ENCODE measurements around the gene KLHDC8B.

KLHDC8B gene

GRCh38 chr3:49171775-49172500 is 540 bp downstream of the KLHDC8B start:
- H3K4me3 ChIP-seq (ENCODE audit: low read depth in 1 of 2, low read length in 2 of 2), result peak overlapping the region; percentile 77 to 87
- peaks cover 15 to 23% of the 10 kb centered on the region in 2 donors for H3K36me3 ChIP-seq (ENCODE audit: control insufficient read depth in 1 of 2, insufficient read depth in 2 of 2, low read length in 2 of 2)
- peaks cover 11 to 37% of the 10 kb centered on the region in 2 donors for H3K4me1 ChIP-seq (ENCODE audit: control insufficient read depth in 1 of 2, insufficient read depth in 2 of 2, low read length in 2 of 2)

GRCh38 chr3:49172551-49173041 is 1.2 kb downstream of the KLHDC8B start:
- Histone ChIP-seq H3K36me3 (ENCODE audit: control insufficient read depth in 1 of 2, insufficient read depth in 2 of 2, low read length in 2 of 2) (peaks cover 15 to 23% of the 10 kb centered on the region in 2 donors), H3K27me3 (ENCODE audit: low read depth, low read length) (no peaks in the 10 kb centered on the region), H3K4me3 (ENCODE audit: low read depth in 1 of 2, low read length in 2 of 2) (peak overlapping the region; percentile 77 to 87), H3K9me3 (ENCODE audit: control insufficient read depth in 1 of 2, low read length in 2 of 2) (no peaks in the 10 kb centered on the region), H3K4me1 (ENCODE audit: control insufficient read depth in 1 of 2, insufficient read depth in 2 of 2, low read length in 2 of 2) (peaks cover 10 to 36% of the 10 kb centered on the region in 2 donors), H3K27ac (ENCODE audit: low read length) (peak overlapping the region; percentile 77)

More at GRCh38 chr3:49171775-49172500, 540 bp downstream of the KLHDC8B start:
- Histone ChIP-seq H3K27ac (ENCODE audit: low read length) (peak overlapping the region; percentile 77), H3K9me3 (ENCODE audit: control insufficient read depth in 1 of 2, low read length in 2 of 2) (no peaks in the 10 kb centered on the region), H3K27me3 (ENCODE audit: low read depth, low read length) (no peaks in the 10 kb centered on the region)

- peak overlapping the region; percentile 77 for H3K27ac ChIP-seq (ENCODE audit: low read length)
- no peaks in the 10 kb centered on the region for H3K9me3 ChIP-seq (ENCODE audit: control insufficient read depth in 1 of 2, low read length in 2 of 2)
- H3K36me3 ChIP-seq (ENCODE audit: control insufficient read depth in 1 of 2, insufficient read depth in 2 of 2, low read length in 2 of 2), result peaks cover 15 to 27% of the 10 kb centered on the region in 2 donors
- no peaks in the 10 kb centered on the region for H3K27me3 ChIP-seq (ENCODE audit: low read depth, low read length)
- H3K4me3 ChIP-seq (ENCODE audit: low read depth in 1 of 2, low read length in 2 of 2), result peak overlapping the region; percentile 77 to 87
- H3K4me1 ChIP-seq (ENCODE audit: control insufficient read depth in 1 of 2, insufficient read depth in 2 of 2, low read length in 2 of 2), result peaks cover 10 to 36% of the 10 kb centered on the region in 2 donors
Measured at GRCh38 chr3:49173116-49173791, 1.9 kb downstream of the KLHDC8B start.

- no peaks in the 10 kb centered on the region for H3K27me3 ChIP-seq (ENCODE audit: low read depth, low read length)
- peaks cover 15 to 28% of the 10 kb centered on the region in 2 donors for H3K36me3 ChIP-seq (ENCODE audit: control insufficient read depth in 1 of 2, insufficient read depth in 2 of 2, low read length in 2 of 2)
- peak overlapping the region; percentile 77 to 87 for H3K4me3 ChIP-seq (ENCODE audit: low read depth in 1 of 2, low read length in 2 of 2)
- no peaks in the 10 kb centered on the region for H3K9me3 ChIP-seq (ENCODE audit: control insufficient read depth in 1 of 2, low read length in 2 of 2)
- peaks cover 10 to 36% of the 10 kb centered on the region in 2 donors for H3K4me1 ChIP-seq (ENCODE audit: control insufficient read depth in 1 of 2, insufficient read depth in 2 of 2, low read length in 2 of 2)
- peak overlapping the region; percentile 77 for H3K27ac ChIP-seq (ENCODE audit: low read length)
Measured at GRCh38 chr3:49173792-49174170, 2.4 kb downstream of the KLHDC8B start.

GRCh38 chr3:49174397-49174985 is 3.1 kb downstream of the KLHDC8B start:
- peak overlapping the region in 1 of 2 donors; percentile 87 for H3K4me3 ChIP-seq (ENCODE audit: low read depth in 1 of 2, low read length in 2 of 2)
- peak overlapping the region; percentile 77 for H3K27ac ChIP-seq (ENCODE audit: low read length)
- H3K36me3 ChIP-seq (ENCODE audit: control insufficient read depth in 1 of 2, insufficient read depth in 2 of 2, low read length in 2 of 2), result peaks cover 15 to 28% of the 10 kb centered on the region in 2 donors
- no peaks in the 10 kb centered on the region for H3K27me3 ChIP-seq (ENCODE audit: low read depth, low read length)
- no peaks in the 10 kb centered on the region for H3K9me3 ChIP-seq (ENCODE audit: control insufficient read depth in 1 of 2, low read length in 2 of 2)
- H3K4me1 ChIP-seq (ENCODE audit: control insufficient read depth in 1 of 2, insufficient read depth in 2 of 2, low read length in 2 of 2), result peaks cover 10 to 36% of the 10 kb centered on the region in 2 donors

- no peaks in the 10 kb centered on the region for H3K9me3 ChIP-seq (ENCODE audit: control insufficient read depth in 1 of 2, low read length in 2 of 2)
- no peak overlapping the region for H3K4me3 ChIP-seq (ENCODE audit: low read depth in 1 of 2, low read length in 2 of 2)
- H3K27ac ChIP-seq (ENCODE audit: low read length), result no peak overlapping the region
- H3K4me1 ChIP-seq (ENCODE audit: control insufficient read depth in 1 of 2, insufficient read depth in 2 of 2, low read length in 2 of 2), result peaks cover 9 to 33% of the 10 kb centered on the region in 2 donors
- no peaks in the 10 kb centered on the region for H3K27me3 ChIP-seq (ENCODE audit: low read depth, low read length)
- H3K36me3 ChIP-seq (ENCODE audit: control insufficient read depth in 1 of 2, insufficient read depth in 2 of 2, low read length in 2 of 2), result peaks cover 15 to 28% of the 10 kb centered on the region in 2 donors
Measured at GRCh38 chr3:49175530-49175929, 4.1 kb downstream of the KLHDC8B start.

- Histone ChIP-seq H3K27me3 (ENCODE audit: low read depth, low read length) (no peaks in the 10 kb centered on the region), H3K9me3 (ENCODE audit: control insufficient read depth in 1 of 2, low read length in 2 of 2) (no peaks in the 10 kb centered on the region), H3K36me3 (ENCODE audit: control insufficient read depth in 1 of 2, insufficient read depth in 2 of 2, low read length in 2 of 2) (peaks cover 15 to 28% of the 10 kb centered on the region in 2 donors), H3K27ac (ENCODE audit: low read length) (no peak overlapping the region), H3K4me3 (ENCODE audit: low read depth in 1 of 2, low read length in 2 of 2) (no peak overlapping the region), H3K4me1 (ENCODE audit: control insufficient read depth in 1 of 2, insufficient read depth in 2 of 2, low read length in 2 of 2) (peaks cover 5 to 29% of the 10 kb centered on the region in 2 donors)
Measured at GRCh38 chr3:49177073-49177472, 5.7 kb downstream of the KLHDC8B start.

GRCh38 chr3:49180116-49180515 is 8.7 kb downstream of the KLHDC8B start:
- H3K4me3 ChIP-seq (ENCODE audit: low read depth in 1 of 2, low read length in 2 of 2), result no peak overlapping the region
- peaks cover 12 to 21% of the 10 kb centered on the region in 2 donors for H3K36me3 ChIP-seq (ENCODE audit: control insufficient read depth in 1 of 2, insufficient read depth in 2 of 2, low read length in 2 of 2)
- H3K27ac ChIP-seq (ENCODE audit: low read length), result no peak overlapping the region
- H3K27me3 ChIP-seq (ENCODE audit: low read depth, low read length), result no peaks in the 10 kb centered on the region
- no peaks in the 10 kb centered on the region for H3K9me3 ChIP-seq (ENCODE audit: control insufficient read depth in 1 of 2, low read length in 2 of 2)
- peaks cover 0 to under 1% of the 10 kb centered on the region in 2 donors for H3K4me1 ChIP-seq (ENCODE audit: control insufficient read depth in 1 of 2, insufficient read depth in 2 of 2, low read length in 2 of 2)

- Histone ChIP-seq H3K27me3 (ENCODE audit: low read depth, low read length) (no peaks in the 10 kb centered on the region), H3K4me3 (ENCODE audit: low read depth in 1 of 2, low read length in 2 of 2) (no peak overlapping the region), H3K27ac (ENCODE audit: low read length) (no peak overlapping the region), H3K36me3 (ENCODE audit: control insufficient read depth in 1 of 2, insufficient read depth in 2 of 2, low read length in 2 of 2) (peaks cover 0 to 9% of the 10 kb centered on the region in 2 donors), H3K4me1 (ENCODE audit: control insufficient read depth in 1 of 2, insufficient read depth in 2 of 2, low read length in 2 of 2) (no peaks in the 10 kb centered on the region), H3K9me3 (ENCODE audit: control insufficient read depth in 1 of 2, low read length in 2 of 2) (no peaks in the 10 kb centered on the region)
Measured at GRCh38 chr3:49181351-49181750, 10.0 kb downstream of the KLHDC8B start.

GRCh38 chr3:49182682-49183081 is 11.3 kb downstream of the KLHDC8B start:
- no peaks in the 10 kb centered on the region for H3K4me1 ChIP-seq (ENCODE audit: control insufficient read depth in 1 of 2, insufficient read depth in 2 of 2, low read length in 2 of 2)
- H3K36me3 ChIP-seq (ENCODE audit: control insufficient read depth in 1 of 2, insufficient read depth in 2 of 2, low read length in 2 of 2), result peaks cover 0 to 6% of the 10 kb centered on the region in 2 donors
- H3K4me3 ChIP-seq (ENCODE audit: low read depth in 1 of 2, low read length in 2 of 2), result no peak overlapping the region
- H3K27me3 ChIP-seq (ENCODE audit: low read depth, low read length), result no peaks in the 10 kb centered on the region
- H3K27ac ChIP-seq (ENCODE audit: low read length), result no peak overlapping the region
- no peaks in the 10 kb centered on the region for H3K9me3 ChIP-seq (ENCODE audit: control insufficient read depth in 1 of 2, low read length in 2 of 2)

- Histone ChIP-seq H3K9me3 (ENCODE audit: control insufficient read depth in 1 of 2, low read length in 2 of 2) (no peaks in the 10 kb centered on the region), H3K27ac (ENCODE audit: low read length) (no peak overlapping the region), H3K36me3 (ENCODE audit: control insufficient read depth in 1 of 2, insufficient read depth in 2 of 2, low read length in 2 of 2) (no peaks in the 10 kb centered on the region), H3K4me3 (ENCODE audit: low read depth in 1 of 2, low read length in 2 of 2) (no peak overlapping the region), H3K27me3 (ENCODE audit: low read depth, low read length) (no peaks in the 10 kb centered on the region), H3K4me1 (ENCODE audit: control insufficient read depth in 1 of 2, insufficient read depth in 2 of 2, low read length in 2 of 2) (no peaks in the 10 kb centered on the region)
Measured at GRCh38 chr3:49183873-49184272, 12.5 kb downstream of the KLHDC8B start.
